GM12874 (cell line): ENCODE measurements around the gene MCUR1.

Experiments used
- TF ChIP-seq, protein P1 (sequence below): IDR thresholded peaks from 2 replicates; pipeline ENCODE4 v1.5.1; 2011; ENCODE audit warnings: low read depth, mild to moderate bottlenecking, control low read depth, low read length, moderate library complexity; ENCODE audit not compliant: insufficient read depth

The MCUR1 gene

DNA sequence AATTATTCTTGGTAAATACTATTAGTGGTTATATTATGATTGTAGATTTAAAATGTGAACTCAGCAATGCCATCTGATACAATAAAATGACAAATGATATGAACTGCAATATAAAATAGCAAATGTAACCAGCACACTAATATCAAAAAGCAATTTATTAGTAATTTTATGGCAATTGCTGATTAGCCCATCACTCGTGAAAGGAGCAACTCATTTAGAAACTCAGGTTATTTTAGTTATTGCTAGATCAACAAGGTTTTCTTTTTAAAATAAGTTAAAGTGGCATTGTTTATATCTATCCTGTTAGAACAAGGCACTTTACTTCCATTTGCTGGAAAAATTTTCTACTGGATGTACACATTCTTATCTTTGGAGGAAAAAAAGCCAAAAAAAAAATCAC lies 18.4 kb upstream of the MCUR1 start:
- TF ChIP-seq, protein P1, sequence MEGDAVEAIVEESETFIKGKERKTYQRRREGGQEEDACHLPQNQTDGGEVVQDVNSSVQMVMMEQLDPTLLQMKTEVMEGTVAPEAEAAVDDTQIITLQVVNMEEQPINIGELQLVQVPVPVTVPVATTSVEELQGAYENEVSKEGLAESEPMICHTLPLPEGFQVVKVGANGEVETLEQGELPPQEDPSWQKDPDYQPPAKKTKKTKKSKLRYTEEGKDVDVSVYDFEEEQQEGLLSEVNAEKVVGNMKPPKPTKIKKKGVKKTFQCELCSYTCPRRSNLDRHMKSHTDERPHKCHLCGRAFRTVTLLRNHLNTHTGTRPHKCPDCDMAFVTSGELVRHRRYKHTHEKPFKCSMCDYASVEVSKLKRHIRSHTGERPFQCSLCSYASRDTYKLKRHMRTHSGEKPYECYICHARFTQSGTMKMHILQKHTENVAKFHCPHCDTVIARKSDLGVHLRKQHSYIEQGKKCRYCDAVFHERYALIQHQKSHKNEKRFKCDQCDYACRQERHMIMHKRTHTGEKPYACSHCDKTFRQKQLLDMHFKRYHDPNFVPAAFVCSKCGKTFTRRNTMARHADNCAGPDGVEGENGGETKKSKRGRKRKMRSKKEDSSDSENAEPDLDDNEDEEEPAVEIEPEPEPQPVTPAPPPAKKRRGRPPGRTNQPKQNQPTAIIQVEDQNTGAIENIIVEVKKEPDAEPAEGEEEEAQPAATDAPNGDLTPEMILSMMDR, result no peak

- TF ChIP-seq, protein P1, result no peak
Observed at GRCh38 chr6:13831615-13832014, 17.3 kb upstream of the MCUR1 start.

DNA sequence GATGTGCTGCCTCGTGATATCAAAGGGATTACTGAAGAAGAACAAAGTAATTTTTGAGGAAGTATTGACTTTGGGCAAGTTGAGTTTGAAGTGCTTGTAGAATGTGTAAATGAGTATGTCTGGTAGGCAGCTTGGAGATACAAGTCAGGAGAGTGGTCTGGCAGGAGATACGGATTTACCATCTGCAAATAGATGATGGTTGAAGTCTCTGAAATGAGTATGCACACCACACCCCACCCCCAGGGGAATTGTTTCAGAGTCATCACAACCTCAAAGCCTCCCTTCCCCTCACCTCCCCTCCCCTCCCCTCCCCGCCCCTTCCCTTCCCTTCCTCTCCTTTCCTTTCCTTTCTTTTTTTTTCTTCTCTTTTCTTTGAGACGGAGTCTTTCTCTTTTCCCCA lies 16.4 kb upstream of the MCUR1 start:
- TF ChIP-seq, protein P1, result no peak

DNA sequence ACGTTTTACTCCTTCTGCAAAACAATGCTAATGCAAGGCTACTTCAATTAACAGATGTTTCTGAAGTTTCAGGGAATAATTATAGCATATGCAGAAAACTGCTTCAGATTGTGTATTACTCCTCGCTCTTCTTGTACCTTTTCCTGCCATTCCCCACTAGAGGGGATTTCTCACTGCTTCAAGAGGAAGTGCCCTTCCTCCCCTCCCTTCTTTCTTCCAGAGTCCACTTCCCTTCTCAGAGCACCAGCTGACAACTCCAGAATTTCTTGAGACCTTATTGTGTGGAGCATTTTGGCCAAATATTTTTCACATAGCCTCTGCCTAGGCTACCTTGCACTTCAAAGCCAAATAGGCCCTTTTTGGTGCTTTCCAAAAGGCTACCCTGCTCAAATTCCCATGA lies 12.7 kb upstream of the MCUR1 start:
- TF ChIP-seq, protein P1, result no peak

DNA sequence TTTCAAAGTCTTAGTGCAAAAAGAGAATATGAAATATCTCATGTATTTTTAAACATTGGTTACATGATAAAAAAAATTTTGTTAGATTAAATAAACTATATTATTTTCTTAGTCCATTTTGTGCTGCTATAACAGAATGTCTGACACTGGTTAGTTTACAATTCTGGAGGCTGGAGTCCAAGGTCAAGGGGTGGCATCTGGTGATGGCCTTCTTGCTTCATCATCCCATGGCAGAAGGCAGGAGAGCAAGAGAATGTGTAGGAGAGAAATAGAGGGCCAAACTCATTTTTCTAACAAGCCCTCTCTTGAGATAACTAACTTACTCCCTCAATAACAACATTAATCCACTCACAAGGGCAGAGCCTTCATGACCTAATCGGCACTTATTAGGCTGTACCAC lies 11.5 kb upstream of the MCUR1 start:
- TF ChIP-seq, protein P1, result no peak

GRCh38 chr6:13818341-13818740 lies 4.0 kb upstream of the MCUR1 start:
- TF ChIP-seq, protein P1, result no peak

- TF ChIP-seq, protein P1, result no peak
Observed at GRCh38 chr6:13814938-13815575, 700 bp upstream of the MCUR1 start.
